Lung microvascular endothelial cell (primary cell): ENCODE measurements around the gene CCDC50. TPM values are rescaled to one million over a fixed set of nuclear protein-coding genes. Genes with fewer than 3 reads are reported as not detected.

Source experiments
- DNase-seq, 2 donors: peaks; one replicate each; pipeline versions ENCODE4 v3.0.0 to v3.0.0-alpha.2; 2010; ENCODE audit warnings: low read depth in 2 of 2
- total RNA-seq: library from RNA; depleted of rRNA; stranded (reverse); fragments of >200 nt; gene quantifications from 2 replicates; pipeline ENCODE4 v1.2.1, GENCODE V29; 2014

The CCDC50 gene
- total RNA-seq, 1 donor from 2014 or later: 93.5 TPM

- DNase-seq: no peak
Observed at GRCh38 chr3:191316876-191317603, 12.2 kb upstream of the CCDC50 start.

- no peak for DNase-seq
Observed at GRCh38 chr3:191320316-191320715, 8.9 kb upstream of the CCDC50 start.

GRCh38 chr3:191321019-191321767 lies 8.0 kb upstream of the CCDC50 start:
- DNase-seq: no peak

GRCh38 chr3:191324936-191325335 lies 4.3 kb upstream of the CCDC50 start:
- DNase-seq: no peak

- DNase-seq: peak; percentile 50 to 77
Observed at GRCh38 chr3:191327526-191327925, 1.7 kb upstream of the CCDC50 start.

- peak; percentile 62 to 82 for DNase-seq
Observed at GRCh38 chr3:191328383-191328961, 722 bp upstream of the CCDC50 start.

GRCh38 chr3:191329654-191330529 lies 698 bp downstream of the CCDC50 start, which contains the start of gene UTS2B:
Gene UTS2B (minus strand): TSS chr3:191330526. CDS start chr3:191282189, 48,337 bp downstream.
- DNase-seq: peak; percentile 51 to 59

- DNase-seq: peak in 1 of 2 donors; percentile 73
Observed at GRCh38 chr3:191330530-191331048, 1.4 kb downstream of the CCDC50 start.

- DNase-seq: peak in 1 of 2 donors; percentile 77
Observed at GRCh38 chr3:191331388-191331787, 2.2 kb downstream of the CCDC50 start.

GRCh38 chr3:191333298-191333880 lies 4.2 kb downstream of the CCDC50 start:
- no peak for DNase-seq

- no peak for DNase-seq
Observed at GRCh38 chr3:191334346-191334893, 5.2 kb downstream of the CCDC50 start.

- DNase-seq: no peak
Observed at GRCh38 chr3:191336833-191337232, 7.6 kb downstream of the CCDC50 start.

GRCh38 chr3:191338177-191338488 lies 8.9 kb downstream of the CCDC50 start:
- DNase-seq: no peak

GRCh38 chr3:191339316-191339917 lies 10.2 kb downstream of the CCDC50 start:
- DNase-seq: peak in 1 of 2 donors; percentile 21

- DNase-seq: no peak
Observed at GRCh38 chr3:191340351-191340750, 11.2 kb downstream of the CCDC50 start.

- no peak for DNase-seq
Observed at GRCh38 chr3:191340966-191341365, 11.8 kb downstream of the CCDC50 start.

- DNase-seq: no peak
Observed at GRCh38 chr3:191342006-191342405, 12.8 kb downstream of the CCDC50 start.

- no peak for DNase-seq
Observed at GRCh38 chr3:191342411-191342810, 13.2 kb downstream of the CCDC50 start.

GRCh38 chr3:191343115-191343514 lies 13.9 kb downstream of the CCDC50 start:
- DNase-seq: no peak

GRCh38 chr3:191343913-191344312 lies 14.7 kb downstream of the CCDC50 start:
- no peak for DNase-seq
